Caco-2 (cell line): ENCODE results near the gene KRTAP4-12. TPM values are rescaled to one million over a fixed set of nuclear protein-coding genes. Genes with fewer than 3 reads are reported as not detected.

Experiments
- BruUV-seq: library from RNA; stranded (reverse); fragments of 400-500 nt; replicated peaks from 2 replicates; lab custom pipeline; 2021; lab: Mats Ljungman, UMichigan
- CTCF ChIA-PET: fragments of 300-600 bp; sonication (Branson Sonifier 250); formaldehyde crosslinking; loops from one replicate; lab custom pipeline; 2022; ENCODE audit warnings: antibody characterized with exemption; lab: Charles Lee
- POLR2A ChIA-PET: fragments of 300-600 bp; sonication (Branson Sonifier 250); formaldehyde crosslinking; loops from one replicate; lab custom pipeline; 2022; ENCODE audit warnings: antibody characterized with exemption; lab: Charles Lee
- DNase-seq, 2 experiments: peaks; one replicate each; pipeline versions ENCODE4 v3.0.0 to v3.0.0-alpha.2; 2020 to 2022
- H3K27me3 ChIP-seq: replicated peaks from 2 replicates; pipeline ENCODE4 v1.6.0; 2011; ENCODE audit warnings: low read length; ENCODE audit not compliant: control insufficient read depth, insufficient read depth
- H3K36me3 ChIP-seq: 2 replicates; pipeline ENCODE4 v1.5.1; 2011; ENCODE audit warnings: low read length; ENCODE audit not compliant: control insufficient read depth, insufficient read depth
- H3K4me1 ChIP-seq: fragments of 250-450 bp; sonication (Bioruptor Pico); 2 replicates; pipeline ENCODE4 v1.5.1; 2020; ENCODE audit warnings: mild to moderate bottlenecking
- H3K4me3 ChIP-seq: 2 replicates; pipeline ENCODE4 v1.5.1; 2011; ENCODE audit warnings: low read depth, mild to moderate bottlenecking, control low read depth, low read length
- H3K9me3 ChIP-seq: fragments of 250-450 bp; sonication (Bioruptor Pico); 2 replicates; pipeline ENCODE4 v1.5.1; 2020; ENCODE audit warnings: mild to moderate bottlenecking, moderate library complexity
- H3K27ac Mint-ChIP-seq: one replicate; pipeline ENCODE4 v1.8.0; 2022; ENCODE audit warnings: mixed read lengths; ENCODE audit not compliant: unreplicated experiment
- H3K27me3 Mint-ChIP-seq: one replicate; pipeline ENCODE4 v1.8.0; 2022; ENCODE audit warnings: mixed read lengths; ENCODE audit not compliant: insufficient read depth, unreplicated experiment
- H3K36me3 Mint-ChIP-seq: one replicate; pipeline ENCODE4 v1.8.0; 2022; ENCODE audit warnings: mild to moderate bottlenecking, mixed read lengths; ENCODE audit not compliant: insufficient read depth, unreplicated experiment
- H3K4me1 Mint-ChIP-seq: one replicate; pipeline ENCODE4 v1.8.0; 2022; ENCODE audit warnings: low read depth, mixed read lengths; ENCODE audit not compliant: unreplicated experiment
- H3K4me3 Mint-ChIP-seq: one replicate; pipeline ENCODE4 v1.8.0; 2022; ENCODE audit warnings: mild to moderate bottlenecking, moderate library complexity, mixed read lengths; ENCODE audit not compliant: unreplicated experiment
- H3K9me3 Mint-ChIP-seq: one replicate; pipeline ENCODE4 v1.8.0; 2022; ENCODE audit warnings: mixed read lengths; ENCODE audit not compliant: unreplicated experiment
- intact Hi-C: fragments of 100-400 bp; cut with micrococcal nuclease; formaldehyde crosslinking; loops from one replicate; pipeline ENCODE4 v1.10.0; 2022; ENCODE audit not compliant: unreplicated experiment
- total RNA-seq: library from RNA; stranded (reverse); gene quantifications from 2 replicates; pipeline ENCODE4 v1.2.3, GENCODE V29; 2022
- TF ChIP-seq, protein P1 (sequence below), 2 experiments: fragments of 200-600 bp in 1 of 2; IDR thresholded peaks; 1 replicate in 1 of 2; 2 replicates in 1 of 2; pipeline versions ENCODE4 v1.5.1 to v1.8.0; 2011 to 2022; ENCODE audit warnings: antibody characterized with exemption in 1 of 2, control low read depth in 1 of 2, inconsistent platforms in 1 of 2, low read depth in 1 of 2, low read length in 1 of 2, mild to moderate bottlenecking in 1 of 2, moderate library complexity in 1 of 2; ENCODE audit not compliant: insufficient read depth in 1 of 2, severe bottlenecking in 1 of 2, unreplicated experiment in 1 of 2

The KRTAP4-12 gene
- total RNA-seq, 1 experiment from 2014 or later, result not detected

DNA sequence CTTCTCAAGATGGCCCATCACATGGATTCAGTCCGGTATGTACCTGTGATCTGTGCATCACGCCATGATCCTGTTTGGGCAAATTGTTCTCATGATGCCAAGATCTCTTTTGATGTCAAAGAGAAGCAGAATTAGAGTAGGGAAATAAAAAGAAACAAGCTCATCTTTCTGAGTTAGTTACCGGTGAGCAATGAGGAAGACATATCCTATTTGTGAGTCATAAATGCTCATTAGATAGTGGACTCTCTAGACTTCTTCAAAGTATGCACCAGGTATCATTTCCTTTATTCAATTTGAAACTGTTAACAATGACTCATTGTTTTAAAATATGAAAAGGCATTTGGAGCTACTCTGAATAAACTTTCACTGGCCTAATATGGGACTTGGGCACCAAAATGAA, 8.0 kb upstream of the KRTAP4-12 start:
- Mint-ChIP-seq H3K4me1 (no peaks in the 10 kb centered on the region), H3K27ac (no peak overlapping the region), H3K4me3 (no peak overlapping the region), H3K36me3 (no peaks in the 10 kb centered on the region), H3K27me3 (no peaks in the 10 kb centered on the region), H3K9me3 (peaks cover 24% of the 10 kb centered on the region)
- H3K4me1 ChIP-seq, result no peaks in the 10 kb centered on the region
- no peaks in the 10 kb centered on the region for H3K27me3 ChIP-seq
- POLR2A ChIA-PET, result no interaction called here
- CTCF ChIA-PET, result no interaction called here
- DNase-seq, result no peak
- no peaks in the 10 kb centered on the region for H3K9me3 ChIP-seq
- no peak overlapping the region for H3K4me3 ChIP-seq
- no peaks in the 10 kb centered on the region for H3K36me3 ChIP-seq
- no TSS peak for BruUV-seq
- TF ChIP-seq, protein P1, sequence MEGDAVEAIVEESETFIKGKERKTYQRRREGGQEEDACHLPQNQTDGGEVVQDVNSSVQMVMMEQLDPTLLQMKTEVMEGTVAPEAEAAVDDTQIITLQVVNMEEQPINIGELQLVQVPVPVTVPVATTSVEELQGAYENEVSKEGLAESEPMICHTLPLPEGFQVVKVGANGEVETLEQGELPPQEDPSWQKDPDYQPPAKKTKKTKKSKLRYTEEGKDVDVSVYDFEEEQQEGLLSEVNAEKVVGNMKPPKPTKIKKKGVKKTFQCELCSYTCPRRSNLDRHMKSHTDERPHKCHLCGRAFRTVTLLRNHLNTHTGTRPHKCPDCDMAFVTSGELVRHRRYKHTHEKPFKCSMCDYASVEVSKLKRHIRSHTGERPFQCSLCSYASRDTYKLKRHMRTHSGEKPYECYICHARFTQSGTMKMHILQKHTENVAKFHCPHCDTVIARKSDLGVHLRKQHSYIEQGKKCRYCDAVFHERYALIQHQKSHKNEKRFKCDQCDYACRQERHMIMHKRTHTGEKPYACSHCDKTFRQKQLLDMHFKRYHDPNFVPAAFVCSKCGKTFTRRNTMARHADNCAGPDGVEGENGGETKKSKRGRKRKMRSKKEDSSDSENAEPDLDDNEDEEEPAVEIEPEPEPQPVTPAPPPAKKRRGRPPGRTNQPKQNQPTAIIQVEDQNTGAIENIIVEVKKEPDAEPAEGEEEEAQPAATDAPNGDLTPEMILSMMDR (IDR thresholded peaks at IDR 0.05; ENCODE audit: insufficient read depth in 1 of 2, low read depth in 1 of 2, low read length in 1 of 2, severe bottlenecking in 1 of 2, unreplicated experiment in 1 of 2), result no peak
- intact Hi-C loops, result no loop called here

DNA sequence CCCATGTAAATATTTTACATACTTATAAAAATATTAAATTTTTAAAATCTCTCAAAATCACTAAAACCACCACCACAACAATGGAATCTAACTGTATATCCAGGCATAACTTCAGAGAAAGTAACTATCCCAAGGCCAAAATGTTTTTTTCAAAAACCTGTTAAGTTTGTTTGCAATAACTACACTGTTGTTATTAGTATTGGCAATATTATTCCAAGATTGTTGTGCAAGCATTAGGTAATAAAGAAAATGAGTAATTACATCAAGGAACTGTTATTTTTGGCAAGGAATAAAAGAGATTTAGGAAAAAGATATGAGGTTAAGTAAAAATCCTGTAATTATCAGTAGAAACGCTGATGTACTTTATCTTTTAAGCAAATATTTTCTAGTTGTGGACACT, 3.4 kb upstream of the KRTAP4-12 start:
- intact Hi-C loops, result no loop called here

DNA sequence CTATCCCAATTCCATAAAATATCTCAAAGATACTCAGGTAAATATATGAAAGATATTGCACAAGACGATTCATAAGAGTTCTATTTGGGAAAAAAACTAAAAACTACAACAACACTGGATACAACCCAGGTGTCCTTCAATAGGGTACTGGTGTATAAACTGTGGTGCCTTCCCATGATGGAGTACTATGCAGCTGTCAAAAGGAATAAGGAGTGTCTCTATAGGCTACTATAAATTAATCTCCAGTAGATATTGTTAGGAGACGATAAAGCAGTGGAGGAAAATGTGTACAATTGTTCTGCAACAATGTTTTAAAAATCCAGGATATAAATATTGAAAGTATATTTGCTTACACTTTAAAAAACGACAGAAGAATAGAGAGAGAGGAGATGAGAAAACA, 2.4 kb upstream of the KRTAP4-12 start:
- no peak overlapping the region for H3K4me3 ChIP-seq
- no peaks in the 10 kb centered on the region for H3K4me1 ChIP-seq
- no peaks in the 10 kb centered on the region for H3K36me3 Mint-ChIP-seq
- peaks cover 12% of the 10 kb centered on the region for H3K9me3 Mint-ChIP-seq
- H3K36me3 ChIP-seq, result no peaks in the 10 kb centered on the region
- CTCF ChIA-PET, result no interaction called here
- H3K4me1 Mint-ChIP-seq, result no peaks in the 10 kb centered on the region
- TF ChIP-seq, protein P1 (IDR thresholded peaks at IDR 0.05; ENCODE audit: insufficient read depth in 1 of 2, low read depth in 1 of 2, low read length in 1 of 2, severe bottlenecking in 1 of 2, unreplicated experiment in 1 of 2), result no peak
- H3K27me3 ChIP-seq, result no peaks in the 10 kb centered on the region
- POLR2A ChIA-PET, result no interaction called here
- H3K9me3 ChIP-seq, result no peaks in the 10 kb centered on the region
- intact Hi-C loops, result no loop called here
- H3K27ac Mint-ChIP-seq, result no peak overlapping the region
- no peak overlapping the region for H3K4me3 Mint-ChIP-seq
- DNase-seq, result no peak
- H3K27me3 Mint-ChIP-seq, result no peaks in the 10 kb centered on the region
- BruUV-seq, result no TSS peak

More for the DNA sequence above, 3.4 kb upstream of the KRTAP4-12 start:
- CTCF ChIA-PET, result no interaction called here
- Mint-ChIP-seq H3K36me3 (no peaks in the 10 kb centered on the region), H3K4me3 (no peak overlapping the region), H3K9me3 (peaks cover 12% of the 10 kb centered on the region), H3K27ac (no peak overlapping the region), H3K27me3 (no peaks in the 10 kb centered on the region), H3K4me1 (no peaks in the 10 kb centered on the region)
- no peaks in the 10 kb centered on the region for H3K27me3 ChIP-seq
- no peaks in the 10 kb centered on the region for H3K9me3 ChIP-seq
- BruUV-seq, result no TSS peak
- no peaks in the 10 kb centered on the region for H3K4me1 ChIP-seq
- TF ChIP-seq, protein P1 (IDR thresholded peaks at IDR 0.05; ENCODE audit: insufficient read depth in 1 of 2, low read depth in 1 of 2, low read length in 1 of 2, severe bottlenecking in 1 of 2, unreplicated experiment in 1 of 2), result no peak
- H3K4me3 ChIP-seq, result no peak overlapping the region
- no peaks in the 10 kb centered on the region for H3K36me3 ChIP-seq
- POLR2A ChIA-PET, result no interaction called here
- no peak for DNase-seq
